IPS-18c (cell line): Measurements from ENCODE around the gene PPP1R2.
A peak's percentile ranks its signal among the peaks of the same experiment; 100 is the strongest.
"Not testable (repeated sequence)": the region's sequence is repeated elsewhere in the genome, so short reads cannot be mapped to it uniquely, and the experiment has no call there.

Source experiments
- H3K4me3 ChIP-seq: 2 replicates; pipeline ENCODE4 v1.7.0; 2013; ENCODE audit warnings: low read depth, mild to moderate bottlenecking, low read length, moderate library complexity; ENCODE audit not compliant: insufficient read depth
- H3K9me3 ChIP-seq: one replicate; pipeline ENCODE4 v1.6.1; 2013; ENCODE audit warnings: mild to moderate bottlenecking, low read length, moderate library complexity; ENCODE audit not compliant: control insufficient read depth, insufficient read depth

Gene PPP1R2

DNA sequence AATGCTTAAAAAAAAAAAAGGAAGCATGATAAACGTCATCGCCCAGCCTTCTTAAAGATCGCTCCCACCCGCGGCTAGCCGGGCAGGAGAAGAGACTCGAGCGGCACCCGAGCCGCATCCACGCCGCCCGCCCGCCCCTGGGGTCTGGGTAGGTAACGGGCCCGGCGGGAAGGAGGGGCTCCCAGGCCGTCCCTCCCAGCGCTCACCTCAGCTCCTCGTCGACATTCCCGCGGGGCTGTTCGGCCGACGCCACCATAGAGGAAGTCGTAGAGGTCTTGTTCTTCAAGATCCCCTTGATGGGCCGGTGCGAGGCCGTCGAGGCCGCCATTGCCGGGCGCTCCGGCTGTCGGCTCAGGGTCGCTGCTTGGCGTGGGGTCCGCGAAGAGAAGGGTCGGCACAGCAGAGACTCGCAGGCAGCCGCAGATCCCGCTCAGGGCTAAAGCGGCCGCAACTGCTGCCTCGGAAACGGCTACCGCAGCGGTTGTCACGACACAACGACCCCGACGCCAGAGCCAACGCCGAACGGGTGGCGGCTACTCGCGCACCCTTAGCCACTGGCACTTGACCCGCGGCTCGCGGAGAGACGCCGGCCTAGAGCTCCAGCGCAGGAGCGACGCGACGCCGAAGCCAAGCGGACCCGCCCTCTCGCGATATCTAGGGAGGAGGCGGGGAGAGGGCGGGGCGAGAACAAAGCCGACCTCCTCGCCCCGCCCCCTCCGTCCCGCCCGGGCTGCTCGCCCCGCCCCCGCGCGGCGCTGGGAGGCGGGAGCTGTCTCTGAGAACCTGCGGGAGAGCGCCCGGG is at the start of gene PPP1R2:
Gene PPP1R2, minus strand, starts transcription at position 628 of the 802 bp plus-strand sequence. Its CDS starts 300 bp downstream, at position 328.
- peak within 1 kb of the TSS; percentile 82 for H3K4me3 ChIP-seq
- H3K9me3 ChIP-seq, result peaks cover 2% of the 10 kb centered on the region

DNA sequence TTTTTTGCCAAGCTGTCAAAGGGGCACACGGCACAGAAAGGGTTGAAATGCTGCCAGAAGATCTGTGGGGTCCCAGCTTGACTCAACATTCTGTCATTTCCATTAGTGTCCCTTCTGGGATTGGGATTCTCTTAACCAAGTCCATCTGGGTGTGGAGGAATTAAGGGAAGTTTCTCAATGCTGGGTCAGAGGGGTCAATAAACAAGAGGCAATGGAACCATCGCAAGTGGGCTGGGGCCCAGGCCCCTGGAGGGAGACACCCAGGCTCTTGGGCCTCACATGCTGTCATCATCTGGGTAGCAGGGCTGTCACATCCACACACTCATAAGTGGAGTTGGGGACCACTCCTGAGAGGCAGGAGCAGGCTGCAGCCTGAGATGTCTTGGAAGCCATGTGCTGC is 48.7 kb upstream of the PPP1R2 start:
- H3K4me3 ChIP-seq, result no peak overlapping the region
- H3K9me3 ChIP-seq, result no peaks in the 10 kb centered on the region

DNA sequence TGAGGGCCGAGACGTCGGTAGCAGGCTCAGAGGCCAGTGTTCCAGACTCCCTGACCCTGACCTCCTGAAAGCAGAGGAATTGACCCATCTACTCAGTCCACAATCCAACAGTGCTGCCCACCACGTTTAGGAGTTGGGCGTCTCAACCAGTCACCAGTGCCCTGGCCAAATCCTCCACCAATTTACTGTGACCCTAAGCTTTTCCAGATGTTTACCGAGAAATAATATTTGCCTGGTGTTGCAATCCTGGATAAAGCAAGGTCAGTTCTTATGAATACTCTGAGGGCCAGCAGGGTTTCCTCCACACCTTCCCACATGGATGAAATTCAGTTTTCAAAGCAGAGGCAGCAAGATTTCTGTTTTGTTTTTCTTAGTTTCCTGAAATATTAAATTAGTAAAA is 48.1 kb upstream of the PPP1R2 start:
- Histone ChIP-seq H3K9me3 (no peaks in the 10 kb centered on the region), H3K4me3 (no peak overlapping the region)

DNA sequence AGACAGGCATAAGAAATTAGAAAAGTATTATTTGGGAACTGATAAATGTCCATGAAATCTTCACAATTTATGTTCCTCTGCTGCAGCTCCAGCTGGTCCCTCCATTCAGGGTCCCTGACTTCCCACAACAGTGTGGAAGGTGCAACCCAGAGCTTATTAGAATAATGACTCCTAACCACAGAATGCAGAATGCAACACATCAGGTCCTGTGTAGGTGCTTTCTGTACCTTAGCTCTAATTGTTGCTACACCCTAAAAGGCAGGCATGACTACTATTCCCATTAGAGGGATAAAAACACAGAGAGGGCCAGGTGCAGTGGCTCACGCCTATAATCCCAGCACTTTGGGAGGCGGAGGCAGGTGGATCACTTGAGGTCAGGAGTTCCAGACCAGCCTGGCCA is 47.3 kb upstream of the PPP1R2 start:
- not testable (repeated sequence) for H3K4me3 ChIP-seq, H3K9me3 ChIP-seq

DNA sequence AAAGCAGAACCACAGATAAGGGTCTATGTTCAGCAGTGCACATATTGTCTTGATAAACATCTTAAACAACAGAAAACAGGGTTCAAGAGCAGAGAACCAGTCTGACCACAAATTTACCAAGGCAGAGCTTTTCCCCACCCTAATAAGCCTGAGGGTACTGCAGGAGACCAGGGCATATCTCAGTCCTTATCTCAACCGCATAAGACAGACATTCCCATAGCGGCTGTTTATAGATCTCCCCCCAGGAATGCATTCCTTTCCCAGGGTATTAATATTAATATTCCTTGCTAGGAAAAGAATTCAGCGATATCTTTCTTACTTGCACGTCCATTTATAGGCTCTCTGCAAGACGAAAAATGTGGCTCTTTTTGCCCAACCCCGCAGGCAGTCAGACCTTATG is 46.7 kb upstream of the PPP1R2 start:
- not testable (repeated sequence) for H3K9me3 ChIP-seq, H3K4me3 ChIP-seq

DNA sequence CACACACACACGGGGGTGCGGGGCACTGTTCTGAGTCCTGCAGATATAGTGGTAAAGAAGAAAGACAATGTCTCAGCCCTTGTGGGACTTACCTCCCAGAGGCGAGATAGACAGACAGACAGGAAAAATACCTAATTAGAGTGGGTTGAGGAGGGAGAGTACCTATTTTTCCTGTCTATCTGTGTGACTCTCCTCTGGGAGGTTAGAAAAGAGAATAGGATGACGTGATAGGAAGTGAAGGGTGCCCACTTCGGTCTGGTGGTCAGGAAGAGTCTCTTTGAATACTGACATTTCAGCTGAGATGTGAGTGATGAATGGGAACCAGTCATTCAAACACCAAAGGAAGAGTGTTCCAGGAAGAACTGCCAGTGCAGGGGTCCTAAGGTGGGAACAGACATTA is 44.7 kb upstream of the PPP1R2 start:
- H3K9me3 ChIP-seq, result no peaks in the 10 kb centered on the region

DNA sequence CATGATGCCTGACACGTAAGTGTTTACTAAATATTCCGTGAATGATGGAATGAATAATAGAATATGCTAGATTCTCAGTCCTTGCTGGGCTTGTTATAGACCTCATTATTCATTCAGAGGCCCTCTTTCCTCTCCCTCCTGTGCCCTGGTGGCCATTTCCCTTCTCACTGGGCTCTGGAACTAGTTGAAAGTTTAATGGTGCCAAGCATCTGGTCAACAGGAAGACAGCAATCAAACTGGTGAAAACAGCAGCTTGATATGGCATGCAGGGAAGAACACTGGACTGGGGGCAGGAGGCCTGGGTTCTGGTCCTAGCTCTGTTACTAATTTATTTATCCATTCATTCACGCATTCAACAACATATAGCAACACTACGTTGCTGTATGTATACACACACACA is 44.3 kb upstream of the PPP1R2 start:
- H3K9me3 ChIP-seq, result no peaks in the 10 kb centered on the region
- H3K4me3 ChIP-seq, result no peak overlapping the region

More for the DNA sequence above, 44.7 kb upstream of the PPP1R2 start:
- H3K4me3 ChIP-seq, result no peak overlapping the region

DNA sequence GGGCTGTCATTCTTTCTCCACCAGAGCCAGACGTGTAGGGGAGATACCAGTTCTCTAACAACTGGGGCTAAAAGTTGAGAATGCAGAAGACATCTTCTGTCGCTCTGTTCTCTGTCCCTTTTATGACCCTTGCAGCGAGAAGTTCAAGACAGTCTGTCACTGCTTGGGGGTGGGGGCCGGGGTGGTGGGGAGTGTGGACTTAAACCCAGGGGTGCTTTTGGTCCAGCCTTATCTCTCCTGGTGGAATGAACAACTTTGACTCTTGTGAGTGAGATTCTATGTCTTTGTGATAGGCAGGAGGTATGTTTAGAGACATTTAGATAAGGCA is 41.4 kb upstream of the PPP1R2 start:
- H3K4me3 ChIP-seq, result no peak overlapping the region

DNA sequence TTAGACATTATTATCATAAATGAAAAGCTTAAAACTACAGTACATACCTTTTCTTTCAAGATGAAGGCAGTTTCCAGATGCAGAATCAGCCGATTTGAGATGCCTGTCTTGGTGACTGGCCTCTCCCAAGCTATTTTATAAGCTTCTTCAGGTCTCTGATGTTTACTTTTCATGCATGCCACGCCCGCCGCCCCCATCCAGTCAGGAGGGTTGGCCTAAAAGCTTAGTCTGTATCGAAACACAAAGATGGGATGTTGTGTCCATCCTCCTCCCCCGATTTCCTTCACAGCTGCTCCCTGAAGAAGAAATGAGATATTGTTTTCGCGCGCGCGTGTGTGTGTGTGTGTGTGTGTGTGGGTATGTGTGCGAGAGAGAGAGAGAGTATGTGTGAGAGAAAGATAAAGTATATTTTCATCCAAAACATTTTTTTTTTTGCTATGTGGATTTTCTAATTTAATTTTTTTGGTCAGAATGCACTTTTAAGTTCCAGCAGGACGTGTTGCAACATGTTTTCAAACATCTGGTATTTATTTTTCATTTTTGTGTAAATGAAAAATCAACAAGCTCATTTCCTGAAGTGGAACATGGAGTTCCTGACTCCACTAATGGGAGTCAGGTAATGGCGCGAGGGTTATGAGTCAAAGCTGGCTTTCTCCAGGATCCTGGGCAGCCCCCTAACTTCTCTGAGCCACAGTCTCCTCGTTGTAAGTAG is 40.9 kb upstream of the PPP1R2 start, which contains the start of gene APOD:
Gene APOD, minus strand, starts transcription at position 110 of the 712 bp plus-strand sequence. CDS start 4,479 bp downstream, outside the sequence.
- no peaks in the 10 kb centered on the region for H3K9me3 ChIP-seq
- no peak within 1 kb of the TSS for H3K4me3 ChIP-seq

More for the DNA sequence above, 41.4 kb upstream of the PPP1R2 start:
- no peaks in the 10 kb centered on the region for H3K9me3 ChIP-seq

DNA sequence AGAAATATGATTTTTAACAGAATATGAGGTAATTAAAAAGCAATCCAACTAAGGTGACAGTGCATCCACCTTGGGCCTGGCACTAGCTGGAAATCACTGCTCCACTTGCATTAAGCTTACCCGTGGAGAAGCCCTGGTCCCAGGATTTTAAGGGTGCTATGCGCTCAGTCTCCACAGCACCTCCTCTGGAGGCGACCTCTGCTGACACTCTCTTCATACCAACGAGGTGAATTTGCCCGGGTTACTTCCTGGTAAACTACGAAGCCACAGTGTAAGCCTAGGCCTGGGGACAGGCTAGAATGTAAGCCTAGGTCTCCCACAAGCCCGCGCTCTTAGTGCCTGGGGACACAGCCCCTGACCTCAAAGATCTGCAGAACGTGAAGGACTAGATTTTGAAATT is 39.8 kb upstream of the PPP1R2 start:
- no peak overlapping the region for H3K4me3 ChIP-seq
- H3K9me3 ChIP-seq, result no peaks in the 10 kb centered on the region

DNA sequence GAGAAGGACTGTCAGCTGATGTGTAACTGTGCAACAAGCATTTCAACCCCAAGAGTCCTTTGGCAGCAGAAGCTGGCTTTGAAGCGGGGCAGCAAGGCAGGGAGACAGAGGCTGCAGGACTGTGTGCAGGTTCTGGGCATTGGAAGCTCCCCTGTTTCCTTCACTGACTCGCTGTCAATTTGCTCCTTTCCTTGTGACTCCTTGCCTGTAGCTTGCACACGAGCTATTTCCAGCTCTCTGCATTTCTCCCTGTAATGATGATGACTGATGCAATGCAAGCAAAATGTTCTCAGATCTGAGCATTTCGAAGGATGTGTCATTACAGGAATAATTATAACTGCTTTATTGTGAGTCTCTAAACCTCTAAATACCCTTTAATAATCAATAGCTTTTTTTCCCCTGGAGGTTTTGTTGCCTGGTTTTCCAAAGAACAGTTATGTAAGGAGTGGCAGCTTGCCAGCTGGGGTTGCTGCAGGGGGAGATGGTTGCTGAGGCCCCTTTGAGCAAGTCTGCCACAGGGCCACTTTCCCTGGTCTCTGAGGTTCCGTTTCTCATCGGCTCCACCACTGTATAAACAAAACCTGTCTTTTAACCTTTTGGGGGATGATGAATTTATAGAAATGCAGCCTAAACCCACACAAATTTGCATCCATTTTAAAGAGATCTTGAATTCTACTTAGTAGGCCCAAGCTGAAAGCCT is 37.8 kb upstream of the PPP1R2 start:
- no peaks in the 10 kb centered on the region for H3K9me3 ChIP-seq
- no peak overlapping the region for H3K4me3 ChIP-seq

DNA sequence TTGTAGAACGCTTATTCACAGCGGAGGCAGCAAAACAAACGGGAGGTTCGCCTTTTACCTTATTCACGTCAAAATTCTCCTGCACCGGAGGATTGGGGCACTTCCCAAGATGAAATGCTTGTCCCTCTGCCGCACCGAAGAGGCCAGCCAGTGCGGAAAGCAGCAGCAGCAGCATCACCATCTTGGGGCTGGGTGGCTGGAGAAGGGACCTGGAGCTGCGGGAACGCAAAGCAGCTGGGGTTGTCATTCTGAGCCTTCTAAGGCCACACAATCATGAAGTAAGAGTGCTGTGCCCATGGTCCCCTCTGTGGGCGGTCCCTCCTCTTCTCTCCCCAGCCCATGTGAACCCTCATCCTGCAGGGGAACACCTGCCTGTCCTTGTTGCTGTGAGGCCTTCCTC is 36.2 kb upstream of the PPP1R2 start:
- Histone ChIP-seq H3K4me3 (no peak overlapping the region), H3K9me3 (peaks cover 2% of the 10 kb centered on the region)

DNA sequence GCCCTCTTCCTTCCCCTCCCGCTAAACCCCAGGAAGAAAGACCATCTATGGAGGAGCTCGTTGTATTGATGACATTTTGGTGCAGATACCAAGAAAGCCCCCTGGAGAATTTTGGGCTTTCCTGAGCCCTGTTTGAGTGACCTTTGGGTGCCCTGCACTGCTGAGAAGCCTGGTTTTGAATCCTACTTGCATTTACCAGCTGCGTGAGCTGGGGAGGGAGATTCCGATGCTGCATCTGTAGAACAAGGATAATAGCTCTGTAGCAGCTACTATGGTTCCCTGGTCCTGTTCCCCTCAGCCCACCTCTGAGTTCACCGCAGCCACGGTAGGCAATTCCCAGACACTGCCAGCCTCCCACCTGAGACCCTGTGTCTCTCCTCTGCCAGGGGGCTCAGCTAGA is 35.4 kb upstream of the PPP1R2 start:
- Histone ChIP-seq H3K9me3 (peaks cover 3% of the 10 kb centered on the region), H3K4me3 (no peak overlapping the region)

DNA sequence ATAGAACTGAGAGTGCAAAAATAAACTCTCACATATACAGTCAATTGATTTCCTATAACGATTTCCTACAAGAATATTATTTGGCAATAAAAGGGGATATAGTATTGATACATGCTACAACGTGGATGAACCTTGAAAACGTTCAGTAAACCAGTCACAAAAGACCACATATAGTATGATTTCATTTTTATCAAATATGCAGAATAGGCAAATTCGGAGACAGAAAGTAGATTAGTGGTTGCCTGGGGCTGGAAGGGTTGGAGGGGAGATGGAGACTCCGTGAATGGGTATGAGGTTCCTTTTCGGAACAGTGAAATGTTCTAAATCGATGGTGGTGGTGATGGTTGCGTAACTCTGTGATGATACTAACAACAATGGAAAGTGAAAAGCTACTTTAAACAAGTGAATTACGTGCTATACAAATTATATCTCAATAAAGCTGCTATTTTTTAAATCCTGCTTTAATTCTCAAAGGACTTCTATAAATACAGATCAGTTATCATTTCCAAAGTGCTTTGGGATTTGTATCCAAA is 34.6 kb upstream of the PPP1R2 start:
- Histone ChIP-seq H3K4me3 (no peak overlapping the region), H3K9me3 (peaks cover 3% of the 10 kb centered on the region)

DNA sequence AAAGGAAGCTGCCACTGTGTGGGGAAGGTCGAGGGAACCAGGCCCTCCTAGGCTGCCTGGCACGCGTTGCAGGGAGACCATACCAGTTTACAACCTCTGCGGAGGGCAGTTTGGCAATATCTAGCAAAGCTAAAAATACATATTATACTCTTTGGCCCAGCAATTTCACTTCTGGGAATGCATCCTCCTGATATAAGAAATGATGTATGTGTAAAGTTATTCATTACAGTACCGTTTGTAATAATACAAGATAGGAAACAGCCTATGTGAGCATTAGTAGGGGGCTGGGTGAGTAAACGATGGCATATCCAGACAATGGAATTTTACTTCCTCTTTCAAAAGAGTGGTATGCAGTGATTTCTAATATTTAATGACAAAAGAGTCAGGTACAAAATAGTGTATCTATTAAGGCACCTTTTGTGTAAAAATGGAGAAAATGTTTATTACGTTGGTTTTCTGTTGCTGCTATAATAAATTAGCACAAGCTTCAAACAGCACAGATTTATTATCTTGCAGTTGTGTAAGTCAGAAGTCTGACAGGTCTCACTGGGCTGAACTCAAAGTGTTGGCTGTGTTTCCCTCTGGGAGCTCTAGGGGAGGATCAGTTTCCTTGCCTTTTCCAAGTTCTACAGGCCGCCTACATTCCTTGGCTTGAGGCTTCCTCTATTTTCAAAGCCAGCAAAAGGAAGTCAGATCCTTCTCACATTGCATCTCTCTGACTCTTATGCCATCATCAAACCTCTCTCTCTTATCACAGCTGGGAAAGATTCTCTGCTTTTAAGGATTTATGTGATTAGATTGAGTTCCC is 31.6 kb upstream of the PPP1R2 start:
- Histone ChIP-seq H3K9me3 (peaks cover 3% of the 10 kb centered on the region), H3K4me3 (no peak overlapping the region)

DNA sequence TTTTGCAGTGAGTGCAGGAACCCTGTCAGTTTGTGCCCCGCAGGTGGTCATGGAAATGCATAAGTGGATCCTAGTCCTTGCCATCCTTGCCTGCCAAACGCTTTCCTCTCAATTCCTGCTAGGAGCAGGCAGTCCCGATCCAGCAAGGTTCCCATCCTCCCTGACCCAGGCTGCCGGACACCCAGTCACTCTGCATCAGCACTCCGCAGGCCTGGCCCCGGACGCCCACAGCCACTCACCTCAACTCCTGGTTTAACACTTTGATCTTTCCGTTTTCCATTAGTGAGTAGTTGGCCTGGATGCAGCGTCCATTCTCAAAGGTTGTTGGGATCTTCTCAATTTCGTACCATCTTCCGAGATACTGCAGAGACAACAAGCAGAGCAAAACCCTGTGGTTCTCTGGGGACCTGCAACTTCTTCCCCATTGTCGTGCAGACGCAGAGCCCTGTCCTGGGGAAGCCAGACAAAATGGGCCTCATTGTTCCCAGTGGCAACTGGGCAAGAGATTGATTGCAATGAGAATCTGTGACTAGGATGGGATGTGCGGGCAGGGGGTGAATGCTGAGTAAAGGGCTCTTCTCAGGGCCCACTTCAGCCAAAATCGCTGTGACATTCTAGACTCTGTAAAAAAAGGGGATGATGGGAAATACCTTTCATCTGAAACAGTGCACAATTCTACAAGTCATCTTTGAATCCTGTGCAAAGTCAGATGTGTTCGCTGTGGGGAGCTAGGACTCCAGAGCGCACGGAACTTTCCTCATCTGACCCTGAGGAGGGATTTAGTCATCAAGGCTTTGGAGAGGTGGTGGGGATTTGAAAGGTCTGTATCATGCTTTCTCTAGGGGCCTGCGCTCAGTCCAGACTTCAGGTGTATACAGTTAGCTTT is 30.7 kb upstream of the PPP1R2 start:
- Histone ChIP-seq H3K4me3 (no peak overlapping the region), H3K9me3 (peaks cover 3% of the 10 kb centered on the region)
